ENCODE results near the gene OR7A17. TPM values are rescaled to one million over a fixed set of nuclear protein-coding genes. Genes with fewer than 3 reads are reported as not detected.

The OR7A17 gene
- polyA plus RNA-seq, 2 donors, result not detected

DNA sequence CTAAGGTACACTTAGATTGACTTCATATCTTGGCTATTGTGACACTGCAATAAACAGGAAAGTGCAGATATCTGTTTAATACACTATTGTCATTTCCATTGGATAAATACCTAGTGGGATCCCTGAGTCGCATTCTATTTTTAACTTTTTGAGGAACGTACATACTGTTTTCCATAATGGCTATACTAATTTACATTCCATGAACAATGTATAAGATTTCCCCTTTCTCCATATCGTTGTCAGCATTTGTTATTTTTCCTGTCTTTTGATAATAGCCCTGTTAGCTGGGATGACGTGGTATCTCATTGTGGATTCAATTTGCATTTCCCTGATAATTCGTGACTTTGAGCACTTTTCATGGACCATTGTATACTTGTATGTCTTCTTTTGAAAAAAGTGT, 17.4 kb downstream of the OR7A17 start:
- H3K27ac ChIP-seq (ENCODE audit: low read depth in 2 of 2, low read length in 1 of 2), result no peak overlapping the region
- no peaks in the 10 kb centered on the region for H3K27me3 ChIP-seq (ENCODE audit: control insufficient read depth in 1 of 2, insufficient read depth in 2 of 2, low read length in 2 of 2)
- H3K36me3 ChIP-seq (ENCODE audit: control insufficient read depth in 2 of 2, insufficient read depth in 2 of 2, low read length in 1 of 2), result no peaks in the 10 kb centered on the region
- 71 to 81% methylated on average over 5 of the region's 5 CpGs for WGBS, 2 donors
- no peaks in the 10 kb centered on the region for H3K9me3 ChIP-seq (ENCODE audit: control insufficient read depth in 2 of 2, insufficient read depth in 1 of 2, low read depth in 1 of 2, low read length in 1 of 2)
- H3K4me3 ChIP-seq (ENCODE audit: low read depth in 1 of 2, low read length in 2 of 2), result no peak overlapping the region
- no peaks in the 10 kb centered on the region for H3K4me1 ChIP-seq (ENCODE audit: control insufficient read depth in 2 of 2, insufficient read depth in 2 of 2, low read length in 1 of 2)

DNA sequence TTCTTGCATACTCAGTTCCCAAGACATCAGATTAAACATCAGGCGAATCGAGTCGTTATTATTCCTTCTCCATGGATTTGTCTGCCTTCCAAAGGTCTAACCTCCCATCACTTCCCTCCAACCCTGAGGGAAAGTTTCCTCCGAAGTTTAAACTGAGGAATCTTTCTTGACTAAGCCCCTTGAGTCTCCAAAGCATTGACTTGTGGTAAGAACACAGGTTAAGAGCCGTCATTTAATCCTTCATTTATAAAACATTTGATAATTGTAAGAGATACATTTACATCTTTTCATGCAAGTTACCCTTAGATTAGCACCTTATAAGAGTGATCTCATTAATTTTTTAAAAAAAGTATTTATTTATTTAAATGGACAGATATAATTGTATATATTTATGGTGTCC, 37.1 kb downstream of the OR7A17 start, which contains the start of gene OR7A10:
Gene OR7A10 (minus strand): TSS at position 101 of the 400 bp plus-strand sequence. CDS start 7,045 bp downstream, outside the sequence.
- no peaks in the 10 kb centered on the region for H3K4me1 ChIP-seq (ENCODE audit: control insufficient read depth in 2 of 2, insufficient read depth in 2 of 2, low read length in 1 of 2)
- no peaks in the 10 kb centered on the region for H3K9me3 ChIP-seq (ENCODE audit: control insufficient read depth in 2 of 2, insufficient read depth in 1 of 2, low read depth in 1 of 2, low read length in 1 of 2)
- peaks cover 0 to 2% of the 10 kb centered on the region in 2 donors for H3K27me3 ChIP-seq (ENCODE audit: control insufficient read depth in 1 of 2, insufficient read depth in 2 of 2, low read length in 2 of 2)
- H3K36me3 ChIP-seq (ENCODE audit: control insufficient read depth in 2 of 2, insufficient read depth in 2 of 2, low read length in 1 of 2), result no peaks in the 10 kb centered on the region
- 78 to 81% methylated on average over 5 of the region's 5 CpGs for WGBS, 2 donors
- H3K27ac ChIP-seq (ENCODE audit: low read depth in 2 of 2, low read length in 1 of 2), result no peak within 1 kb of the TSS
- H3K4me3 ChIP-seq (ENCODE audit: low read depth in 1 of 2, low read length in 2 of 2), result no peak within 1 kb of the TSS

DNA sequence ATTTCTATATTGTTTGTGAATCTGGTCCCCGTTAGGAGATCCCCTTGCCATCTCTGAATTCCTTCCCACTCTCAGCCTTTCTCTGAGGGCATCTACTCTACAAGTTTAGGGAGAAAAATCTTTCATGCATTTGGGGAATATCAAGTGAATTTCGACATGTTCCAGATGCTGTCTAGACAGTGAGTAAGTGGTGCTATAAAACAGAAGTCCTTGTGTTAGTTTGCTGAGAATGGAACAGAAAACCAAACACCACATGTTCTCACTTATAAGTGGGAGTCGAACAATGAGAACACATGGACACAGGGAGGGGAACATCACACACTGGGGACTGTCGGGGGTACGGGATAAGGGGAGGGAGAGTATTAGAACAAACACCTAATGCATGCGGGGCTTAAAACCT, 42.4 kb downstream of the OR7A17 start:
- no peaks in the 10 kb centered on the region for H3K4me1 ChIP-seq (ENCODE audit: control insufficient read depth in 2 of 2, insufficient read depth in 2 of 2, low read length in 1 of 2)
- no peak overlapping the region for H3K27ac ChIP-seq (ENCODE audit: low read depth in 2 of 2, low read length in 1 of 2)
- H3K36me3 ChIP-seq (ENCODE audit: control insufficient read depth in 2 of 2, insufficient read depth in 2 of 2, low read length in 1 of 2), result no peaks in the 10 kb centered on the region
- no peaks in the 10 kb centered on the region for H3K27me3 ChIP-seq (ENCODE audit: control insufficient read depth in 1 of 2, insufficient read depth in 2 of 2, low read length in 2 of 2)
- H3K4me3 ChIP-seq (ENCODE audit: low read depth in 1 of 2, low read length in 2 of 2), result no peak overlapping the region
- H3K9me3 ChIP-seq (ENCODE audit: control insufficient read depth in 2 of 2, insufficient read depth in 1 of 2, low read depth in 1 of 2, low read length in 1 of 2), result no peaks in the 10 kb centered on the region
- 55 to 58% methylated on average over 6 of the region's 6 CpGs for WGBS, 2 donors

DNA sequence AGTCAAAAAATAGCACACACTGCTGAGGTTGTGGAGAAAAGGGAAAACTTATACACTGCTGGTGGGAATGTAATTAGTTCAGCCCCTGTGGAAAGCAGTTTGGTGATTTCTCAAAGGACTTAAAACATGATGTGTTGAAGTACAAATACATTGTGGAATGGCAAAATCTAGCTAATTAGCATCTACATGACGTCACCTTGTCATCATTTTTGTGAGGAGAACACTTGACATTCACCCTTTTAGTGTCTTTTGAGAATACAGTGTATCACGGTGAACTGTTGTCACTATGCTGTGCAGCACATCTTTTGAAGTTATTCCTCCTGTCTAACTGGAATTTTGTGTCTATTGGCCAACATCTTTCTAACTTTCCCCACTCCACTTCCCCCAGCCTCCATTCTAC, 42.8 kb downstream of the OR7A17 start:
- no peaks in the 10 kb centered on the region for H3K36me3 ChIP-seq (ENCODE audit: control insufficient read depth in 2 of 2, insufficient read depth in 2 of 2, low read length in 1 of 2)
- no peaks in the 10 kb centered on the region for H3K27me3 ChIP-seq (ENCODE audit: control insufficient read depth in 1 of 2, insufficient read depth in 2 of 2, low read length in 2 of 2)
- WGBS, 2 donors, result 45 to 54% methylated on average over 2 of the region's 2 CpGs
- no peaks in the 10 kb centered on the region for H3K9me3 ChIP-seq (ENCODE audit: control insufficient read depth in 2 of 2, insufficient read depth in 1 of 2, low read depth in 1 of 2, low read length in 1 of 2)
- no peak overlapping the region for H3K27ac ChIP-seq (ENCODE audit: low read depth in 2 of 2, low read length in 1 of 2)
- H3K4me3 ChIP-seq (ENCODE audit: low read depth in 1 of 2, low read length in 2 of 2), result no peak overlapping the region
- H3K4me1 ChIP-seq (ENCODE audit: control insufficient read depth in 2 of 2, insufficient read depth in 2 of 2, low read length in 1 of 2), result no peaks in the 10 kb centered on the region

DNA sequence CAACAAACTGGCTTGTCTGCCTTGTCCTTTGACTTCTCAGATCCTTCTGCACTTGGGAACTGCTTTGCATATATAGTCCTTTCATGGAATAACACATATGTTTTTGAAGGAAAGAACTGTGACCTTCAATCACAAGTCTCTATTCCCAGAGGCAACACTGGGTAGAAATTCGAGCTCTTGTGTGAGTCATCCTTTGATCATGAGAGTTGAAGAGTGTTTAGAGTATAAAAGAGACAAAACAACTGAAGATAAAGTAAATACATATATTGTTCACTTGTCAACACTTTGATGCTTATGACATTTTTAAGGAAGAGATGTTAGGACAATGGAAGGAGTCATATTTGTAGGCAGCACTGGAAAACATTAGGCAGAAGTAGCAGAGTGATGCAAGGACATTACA, 45.7 kb downstream of the OR7A17 start:
- Histone ChIP-seq H3K27me3 (ENCODE audit: control insufficient read depth in 1 of 2, insufficient read depth in 2 of 2, low read length in 2 of 2) (no peaks in the 10 kb centered on the region), H3K9me3 (ENCODE audit: control insufficient read depth in 2 of 2, insufficient read depth in 1 of 2, low read depth in 1 of 2, low read length in 1 of 2) (no peaks in the 10 kb centered on the region), H3K36me3 (ENCODE audit: control insufficient read depth in 2 of 2, insufficient read depth in 2 of 2, low read length in 1 of 2) (no peaks in the 10 kb centered on the region), H3K4me1 (ENCODE audit: control insufficient read depth in 2 of 2, insufficient read depth in 2 of 2, low read length in 1 of 2) (no peaks in the 10 kb centered on the region), H3K27ac (ENCODE audit: low read depth in 2 of 2, low read length in 1 of 2) (no peak overlapping the region), H3K4me3 (ENCODE audit: low read depth in 1 of 2, low read length in 2 of 2) (no peak overlapping the region)
- WGBS, 2 donors, result 17 to 23% methylated on average over 1 of the region's 1 CpG

DNA sequence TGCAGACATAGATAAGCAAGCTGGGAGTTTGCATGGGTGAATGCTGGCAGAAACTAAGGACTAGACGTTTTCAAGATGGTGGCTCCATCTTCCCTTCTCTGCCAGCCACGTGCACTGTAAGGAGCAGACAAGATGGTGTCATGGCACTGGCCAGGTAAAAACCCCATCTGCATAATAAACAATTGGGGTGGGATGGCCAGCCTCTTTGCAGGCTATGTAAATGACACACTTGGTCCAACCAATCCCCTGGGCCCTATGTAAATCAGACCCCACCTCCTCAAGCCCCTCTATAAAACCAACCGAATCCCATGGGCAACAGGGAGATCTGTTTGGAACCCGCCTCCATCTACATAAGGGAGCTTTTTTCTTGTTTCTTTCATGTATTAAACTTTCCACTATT, 48.5 kb downstream of the OR7A17 start:
- no peaks in the 10 kb centered on the region for H3K4me1 ChIP-seq (ENCODE audit: control insufficient read depth in 2 of 2, insufficient read depth in 2 of 2, low read length in 1 of 2)
- no peak overlapping the region for H3K4me3 ChIP-seq (ENCODE audit: low read depth in 1 of 2, low read length in 2 of 2)
- no peaks in the 10 kb centered on the region for H3K9me3 ChIP-seq (ENCODE audit: control insufficient read depth in 2 of 2, insufficient read depth in 1 of 2, low read depth in 1 of 2, low read length in 1 of 2)
- H3K27ac ChIP-seq (ENCODE audit: low read depth in 2 of 2, low read length in 1 of 2), result no peak overlapping the region
- WGBS, 2 donors, result 74 to 81% methylated on average over 4 of the region's 4 CpGs
- no peaks in the 10 kb centered on the region for H3K36me3 ChIP-seq (ENCODE audit: control insufficient read depth in 2 of 2, insufficient read depth in 2 of 2, low read length in 1 of 2)
- H3K27me3 ChIP-seq (ENCODE audit: control insufficient read depth in 1 of 2, insufficient read depth in 2 of 2, low read length in 2 of 2), result no peaks in the 10 kb centered on the region

DNA sequence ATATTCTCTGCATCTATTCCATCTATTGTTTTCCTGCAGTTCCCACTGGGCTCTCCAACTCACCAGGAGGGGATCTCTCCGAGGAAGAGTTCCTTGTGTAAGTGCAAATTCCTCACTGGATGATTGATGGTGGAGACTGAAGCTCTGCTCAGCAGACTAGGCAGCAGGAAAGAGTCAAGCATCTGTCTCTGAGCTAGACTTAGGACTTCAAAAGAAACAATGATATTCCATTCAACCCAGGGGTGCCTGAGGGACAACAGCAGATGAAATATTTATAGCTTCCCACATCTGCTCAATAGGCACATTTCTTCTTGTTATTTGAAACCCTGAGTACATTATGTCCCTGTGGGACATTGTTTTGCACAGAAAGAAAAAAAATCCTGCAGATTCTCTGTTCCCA, 50.9 kb downstream of the OR7A17 start, which contains the start of the genes OR7A5 and OR7C1:
Gene OR7A5 (minus strand): TSS at position 175 of the 400 bp plus-strand sequence. CDS start 6,944 bp downstream, outside the sequence.
Gene OR7C1 (minus strand): TSS at position 175 of the 400 bp plus-strand sequence. CDS start 35,049 bp downstream, outside the sequence.
- no peaks in the 10 kb centered on the region for H3K27me3 ChIP-seq (ENCODE audit: control insufficient read depth in 1 of 2, insufficient read depth in 2 of 2, low read length in 2 of 2)
- no peak within 1 kb of the TSS for H3K4me3 ChIP-seq (ENCODE audit: low read depth in 1 of 2, low read length in 2 of 2)
- no peaks in the 10 kb centered on the region for H3K4me1 ChIP-seq (ENCODE audit: control insufficient read depth in 2 of 2, insufficient read depth in 2 of 2, low read length in 1 of 2)
- H3K27ac ChIP-seq (ENCODE audit: low read depth in 2 of 2, low read length in 1 of 2), result no peak within 1 kb of the TSS
- H3K36me3 ChIP-seq (ENCODE audit: control insufficient read depth in 2 of 2, insufficient read depth in 2 of 2, low read length in 1 of 2), result no peaks in the 10 kb centered on the region
- 12 to 20% methylated on average over 1 of the region's 1 CpG for WGBS, 2 donors
- H3K9me3 ChIP-seq (ENCODE audit: control insufficient read depth in 2 of 2, insufficient read depth in 1 of 2, low read depth in 1 of 2, low read length in 1 of 2), result no peaks in the 10 kb centered on the region

DNA sequence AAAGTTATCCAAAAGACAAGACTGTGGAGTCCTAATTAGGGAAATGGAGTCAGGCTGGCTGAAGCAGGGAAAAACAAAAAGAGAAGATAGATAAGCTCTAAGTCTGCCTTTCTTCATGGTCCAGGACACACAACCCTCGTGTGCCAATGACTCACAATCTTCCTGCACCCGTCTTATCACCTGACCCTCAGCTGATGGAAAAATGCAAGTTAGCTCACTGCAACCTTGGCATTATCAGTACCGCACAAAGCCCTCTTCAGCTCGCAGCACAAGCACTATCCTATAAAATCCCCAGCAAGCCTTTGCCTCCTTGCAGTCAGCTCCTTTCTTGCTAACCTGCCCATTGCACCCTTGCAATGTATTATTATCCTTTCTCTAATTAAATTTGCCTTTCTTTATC, 55.2 kb downstream of the OR7A17 start:
- 48 to 56% methylated on average over 4 of the region's 4 CpGs for WGBS, 2 donors
- H3K27me3 ChIP-seq (ENCODE audit: control insufficient read depth in 1 of 2, insufficient read depth in 2 of 2, low read length in 2 of 2), result no peaks in the 10 kb centered on the region
- no peak overlapping the region for H3K27ac ChIP-seq (ENCODE audit: low read depth in 2 of 2, low read length in 1 of 2)
- H3K4me1 ChIP-seq (ENCODE audit: control insufficient read depth in 2 of 2, insufficient read depth in 2 of 2, low read length in 1 of 2), result no peaks in the 10 kb centered on the region
- H3K36me3 ChIP-seq (ENCODE audit: control insufficient read depth in 2 of 2, insufficient read depth in 2 of 2, low read length in 1 of 2), result no peaks in the 10 kb centered on the region
- H3K4me3 ChIP-seq (ENCODE audit: low read depth in 1 of 2, low read length in 2 of 2), result no peak overlapping the region
- no peaks in the 10 kb centered on the region for H3K9me3 ChIP-seq (ENCODE audit: control insufficient read depth in 2 of 2, insufficient read depth in 1 of 2, low read depth in 1 of 2, low read length in 1 of 2)

Other genes with a start within 250 kb of the OR7A17 start
- under 1 TPM in 1 of 2 donors, not detected in 1; 0.07 TPM for gene ADGRE3, start 211.3 kb downstream of the OR7A17 start, polyA plus RNA-seq
- gene ZNF333, start 196.1 kb downstream of the OR7A17 start, polyA plus RNA-seq, result 1 to 10 TPM; 4.0 to 6.9 TPM
- under 1 TPM; 0.22 to 0.73 TPM for gene ADGRE2, start 107.6 kb downstream of the OR7A17 start, polyA plus RNA-seq
- not detected for gene OR7A5, start 50.9 kb downstream of the OR7A17 start, polyA plus RNA-seq
- gene OR7C1, start 50.9 kb downstream of the OR7A17 start, polyA plus RNA-seq, result under 1 TPM; 0.01 to 0.02 TPM
- not detected for gene OR7A10, start 37.2 kb downstream of the OR7A17 start, polyA plus RNA-seq
- not detected for gene OR7C2, start 55.4 kb upstream of the OR7A17 start, polyA plus RNA-seq
- gene SLC1A6, start 93.7 kb upstream of the OR7A17 start, polyA plus RNA-seq, result under 1 TPM in 1 of 2 donors, not detected in 1; 0.05 TPM
- under 1 TPM; 0.11 to 0.22 TPM for gene CASP14, start 163.3 kb upstream of the OR7A17 start, polyA plus RNA-seq
- not detected for gene OR1I1, start 196.1 kb upstream of the OR7A17 start, polyA plus RNA-seq
- 1 to 10 TPM; 2.0 to 3.9 TPM for gene SYDE1, start 221.3 kb upstream of the OR7A17 start, polyA plus RNA-seq

Data from esophagus (tissue), 2 donors.